ENCODE results near the gene OXSR1. TPM values are rescaled to one million over a fixed set of nuclear protein-coding genes. Genes with fewer than 3 reads are reported as not detected.

The OXSR1 gene
- total RNA-seq, 2 donors from 2014 or later = 30.5 to 31.0 TPM

DNA sequence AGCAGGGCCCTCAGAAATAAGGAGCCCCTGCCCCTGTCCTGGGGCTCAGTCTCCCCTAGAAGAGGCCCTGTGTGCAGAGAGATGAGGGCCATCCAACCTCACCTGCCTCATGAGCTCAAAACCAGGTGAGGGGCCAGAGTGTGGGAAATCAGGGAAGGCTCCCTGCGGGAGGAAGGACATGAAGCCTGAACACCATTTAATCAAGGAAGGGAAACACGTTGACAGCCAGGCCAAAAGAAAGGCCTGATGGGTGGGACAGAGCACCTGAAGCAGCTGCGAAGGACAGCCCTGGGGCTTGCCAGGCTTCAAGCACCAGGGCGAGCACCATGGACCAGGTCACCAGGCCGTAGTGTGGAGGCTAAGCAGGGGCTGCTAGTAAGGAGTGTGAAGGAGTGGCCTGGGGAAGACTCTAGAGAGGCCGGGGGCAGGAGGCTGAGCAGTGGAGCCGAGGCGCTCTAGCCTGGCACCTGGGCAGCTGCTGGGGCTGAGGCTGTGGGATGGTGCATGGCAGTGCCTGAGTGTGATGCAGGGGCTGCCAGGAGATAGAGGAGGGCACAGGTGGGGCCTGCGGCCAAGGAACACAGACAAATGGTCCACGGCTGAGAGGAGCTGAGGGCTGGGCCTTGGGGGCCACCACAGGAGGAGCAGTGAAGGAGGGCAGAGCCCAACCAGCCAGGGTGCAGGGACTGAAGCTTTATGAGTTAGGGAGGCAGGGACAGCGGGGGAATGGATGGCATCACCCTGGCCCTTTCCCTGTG lies 44.5 kb upstream of the OXSR1 start:
- Histone ChIP-seq H3K27me3 (replicated peaks; ENCODE audit: insufficient read depth) (no peaks in the 10 kb centered on the region), H3K4me1 (ENCODE audit: control insufficient read depth in 1 of 2, low read depth in 2 of 2) (no peaks in the 10 kb centered on the region), H3K36me3 (peaks cover 18% of the 10 kb centered on the region), H3K9me3 (no peaks in the 10 kb centered on the region), H3K4me3 (no peak overlapping the region), H3K27ac (no peak overlapping the region)
- DNase-seq (ENCODE audit: low spot score) (no peak), ATAC-seq (ENCODE audit: insufficient number of reproducible peaks, low FRiP score, low read depth) (no peak)
- no peak for TF ChIP-seq CTCF (IDR thresholded peaks at IDR 0.05)

DNA sequence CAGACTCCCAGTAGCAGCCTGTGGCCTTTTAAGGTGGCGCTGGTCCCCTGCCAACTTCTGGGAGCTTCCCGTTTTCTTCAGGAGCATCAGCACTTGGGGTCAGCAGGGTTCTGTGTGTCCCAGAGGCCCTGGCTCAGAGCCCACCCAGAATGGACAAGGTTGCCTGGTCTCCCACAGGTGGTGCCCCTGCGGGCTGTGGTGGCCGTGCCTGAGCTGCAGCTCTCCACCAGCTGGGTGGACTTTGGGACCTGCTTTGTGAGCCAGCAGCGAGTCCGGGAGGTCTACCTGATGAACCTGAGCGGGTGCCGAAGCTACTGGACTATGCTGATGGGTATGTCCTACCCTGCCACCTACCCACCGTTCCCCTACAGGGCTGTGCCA lies 43.9 kb upstream of the OXSR1 start:
- no peaks in the 10 kb centered on the region for H3K27me3 ChIP-seq (replicated peaks; ENCODE audit: insufficient read depth)
- ATAC-seq (ENCODE audit: insufficient number of reproducible peaks, low FRiP score, low read depth) (no peak), DNase-seq (ENCODE audit: low spot score) (no peak)
- no peak overlapping the region for H3K27ac ChIP-seq
- TF ChIP-seq CTCF (IDR thresholded peaks at IDR 0.05) = no peak
- H3K4me3 ChIP-seq = no peak overlapping the region
- no peaks in the 10 kb centered on the region for H3K9me3 ChIP-seq
- no peaks in the 10 kb centered on the region for H3K4me1 ChIP-seq (ENCODE audit: control insufficient read depth in 1 of 2, low read depth in 2 of 2)
- peaks cover 24% of the 10 kb centered on the region for H3K36me3 ChIP-seq

GRCh38 chr3:38121832-38122461 lies 43.4 kb upstream of the OXSR1 start:
- DNase-seq (ENCODE audit: low spot score) (no peak), ATAC-seq (ENCODE audit: insufficient number of reproducible peaks, low FRiP score, low read depth) (no peak)
- peaks cover 29% of the 10 kb centered on the region for H3K36me3 ChIP-seq
- no peak for TF ChIP-seq CTCF (IDR thresholded peaks at IDR 0.05)
- no peak overlapping the region for H3K4me3 ChIP-seq
- H3K27me3 ChIP-seq (replicated peaks; ENCODE audit: insufficient read depth) = no peaks in the 10 kb centered on the region
- no peaks in the 10 kb centered on the region for H3K9me3 ChIP-seq
- H3K27ac ChIP-seq = no peak overlapping the region
- H3K4me1 ChIP-seq (ENCODE audit: control insufficient read depth in 1 of 2, low read depth in 2 of 2) = no peaks in the 10 kb centered on the region

- H3K4me3 ChIP-seq = no peak overlapping the region
- no peaks in the 10 kb centered on the region for H3K27me3 ChIP-seq (replicated peaks; ENCODE audit: insufficient read depth)
- no peak for TF ChIP-seq CTCF (IDR thresholded peaks at IDR 0.05)
- no peaks in the 10 kb centered on the region for H3K4me1 ChIP-seq (ENCODE audit: control insufficient read depth in 1 of 2, low read depth in 2 of 2)
- H3K36me3 ChIP-seq = peaks cover 37% of the 10 kb centered on the region
- no peaks in the 10 kb centered on the region for H3K9me3 ChIP-seq
- ATAC-seq (ENCODE audit: insufficient number of reproducible peaks, low FRiP score, low read depth) = no peak
- DNase-seq (ENCODE audit: low spot score) = no peak
- no peak overlapping the region for H3K27ac ChIP-seq
These were observed 42.5 kb upstream of the OXSR1 start for GRCh38 chr3:38122712-38123290.

DNA sequence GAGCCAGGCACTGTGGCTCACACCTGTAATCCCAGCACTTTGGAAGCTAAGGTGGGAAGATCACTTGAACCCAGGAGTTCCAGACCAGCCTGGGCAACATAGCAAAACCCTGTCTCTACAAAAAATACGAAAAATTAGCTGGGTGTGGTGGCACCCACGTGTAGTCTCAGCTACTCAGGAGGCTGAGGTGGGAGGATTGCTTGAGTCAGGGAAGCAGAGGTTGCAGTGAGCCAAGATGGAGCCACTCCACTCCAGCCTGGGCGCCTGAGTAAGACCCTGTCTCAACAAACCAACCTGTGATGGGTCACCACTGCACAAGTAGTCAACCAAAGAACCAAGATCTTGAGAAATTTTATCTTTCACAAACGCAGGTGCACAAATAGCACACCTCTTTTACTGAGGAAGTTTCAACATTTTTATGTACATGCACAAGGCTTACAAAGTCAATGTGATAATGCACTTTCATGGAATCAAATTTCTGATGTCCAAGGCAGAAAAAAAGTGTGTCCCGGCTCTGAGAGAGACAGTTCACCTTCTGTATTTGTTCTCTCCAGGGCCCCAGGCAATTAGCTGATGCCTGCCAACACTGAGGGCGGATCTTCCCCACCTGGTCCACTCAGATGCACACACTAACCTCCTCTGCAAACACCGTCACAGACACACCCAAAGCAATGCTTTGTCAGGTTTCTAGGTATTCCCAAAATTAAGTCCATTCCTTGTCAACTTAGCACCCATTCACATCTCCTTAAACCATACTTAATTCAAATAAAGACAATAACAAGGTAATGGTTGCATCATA lies 40.8 kb upstream of the OXSR1 start:
- DNase-seq (ENCODE audit: low spot score) = no peak
- Histone ChIP-seq H3K4me1 (ENCODE audit: control insufficient read depth in 1 of 2, low read depth in 2 of 2) (no peaks in the 10 kb centered on the region), H3K4me3 (no peak overlapping the region), H3K36me3 (peaks cover 54% of the 10 kb centered on the region), H3K9me3 (no peaks in the 10 kb centered on the region), H3K27me3 (replicated peaks; ENCODE audit: insufficient read depth) (no peaks in the 10 kb centered on the region), H3K27ac (no peak overlapping the region)
- no peak for ATAC-seq (ENCODE audit: insufficient number of reproducible peaks, low FRiP score, low read depth)
- no peak for TF ChIP-seq CTCF (IDR thresholded peaks at IDR 0.05)
